RWPE1 (cell line): Measurements from ENCODE around the gene KAZALD1.

Source experiments
- CTCF ChIA-PET: fragments of 350-600 bp; sonication (Branson Sonifier 250); formaldehyde crosslinking; extraction: SDS; loops from one replicate; lab custom pipeline; 2021; lab: Yijun Ruan, JAX
- POLR2A ChIA-PET: fragments of 400-600 bp; formaldehyde crosslinking; extraction: SDS; loops from one replicate; lab custom pipeline; 2020; ENCODE audit warnings: antibody characterized with exemption; ENCODE audit not compliant: low non-redundant PET; lab: Yijun Ruan, JAX
- DNase-seq: peaks from one replicate; pipeline ENCODE4 v3.0.0; 2012; ENCODE audit warnings: low spot score
- H3K27ac ChIP-seq: fragments of 450-650 bp; 2 replicates; pipeline ENCODE4 v1.5.1; 2017
- TF ChIP-seq, protein P1 (sequence below): fragments of 450-650 bp; conservative IDR thresholded peaks from 2 replicates; pipeline ENCODE4 v1.5.1; 2017; ENCODE audit warnings: low read depth, mild to moderate bottlenecking

KAZALD1 gene

GRCh38 chr10:101101372-101101881 is 39.6 kb downstream of the KAZALD1 start:
- no peak for DNase-seq
- CTCF ChIA-PET, result interaction anchor here (1.5 to 13.2 kb wide), 2 partner anchors 39 to 51 kb away, joined by 5 to 272 read pairs; no protein-coding TSS in a partner anchor
- no peak overlapping the region for H3K27ac ChIP-seq
- TF ChIP-seq, protein P1, sequence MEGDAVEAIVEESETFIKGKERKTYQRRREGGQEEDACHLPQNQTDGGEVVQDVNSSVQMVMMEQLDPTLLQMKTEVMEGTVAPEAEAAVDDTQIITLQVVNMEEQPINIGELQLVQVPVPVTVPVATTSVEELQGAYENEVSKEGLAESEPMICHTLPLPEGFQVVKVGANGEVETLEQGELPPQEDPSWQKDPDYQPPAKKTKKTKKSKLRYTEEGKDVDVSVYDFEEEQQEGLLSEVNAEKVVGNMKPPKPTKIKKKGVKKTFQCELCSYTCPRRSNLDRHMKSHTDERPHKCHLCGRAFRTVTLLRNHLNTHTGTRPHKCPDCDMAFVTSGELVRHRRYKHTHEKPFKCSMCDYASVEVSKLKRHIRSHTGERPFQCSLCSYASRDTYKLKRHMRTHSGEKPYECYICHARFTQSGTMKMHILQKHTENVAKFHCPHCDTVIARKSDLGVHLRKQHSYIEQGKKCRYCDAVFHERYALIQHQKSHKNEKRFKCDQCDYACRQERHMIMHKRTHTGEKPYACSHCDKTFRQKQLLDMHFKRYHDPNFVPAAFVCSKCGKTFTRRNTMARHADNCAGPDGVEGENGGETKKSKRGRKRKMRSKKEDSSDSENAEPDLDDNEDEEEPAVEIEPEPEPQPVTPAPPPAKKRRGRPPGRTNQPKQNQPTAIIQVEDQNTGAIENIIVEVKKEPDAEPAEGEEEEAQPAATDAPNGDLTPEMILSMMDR, result no peak
- POLR2A ChIA-PET, result no interaction called here

- CTCF ChIA-PET, result interaction anchor here (0.8 to 13.2 kb wide), 2 partner anchors 9 to 37 kb away, joined by 4 to 272 read pairs; no protein-coding TSS in a partner anchor
- TF ChIP-seq, protein P1, result no peak
- no peak for DNase-seq
- no peak overlapping the region for H3K27ac ChIP-seq
- POLR2A ChIA-PET, result interaction anchor here (0.7 kb wide), 1 partner anchor 61 kb away, joined by 3 read pairs; no protein-coding TSS in a partner anchor
These were observed 41.6 kb downstream of the KAZALD1 start for GRCh38 chr10:101103430-101103829.

DNA sequence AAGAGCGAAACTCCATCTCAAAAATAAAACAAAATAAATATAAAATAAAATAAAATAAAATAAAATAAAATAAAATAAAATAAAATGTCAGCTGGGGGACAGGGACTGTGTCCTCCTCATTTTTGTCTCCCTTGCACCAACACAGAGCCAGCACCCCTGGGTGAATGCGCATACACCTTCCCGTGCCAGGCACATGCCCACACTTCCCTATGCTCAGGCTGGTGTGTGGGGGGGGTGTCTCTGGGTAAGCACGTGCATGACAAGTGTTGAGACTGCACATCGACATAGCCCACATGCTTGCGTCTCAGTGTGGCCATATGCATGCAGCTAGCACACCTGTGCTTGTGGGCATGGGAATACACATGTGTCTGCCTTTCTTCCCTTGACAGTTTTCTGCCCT is 44.6 kb downstream of the KAZALD1 start:
- no peak for DNase-seq
- TF ChIP-seq, protein P1, result no peak
- ChIA-PET CTCF (interaction anchor here (1.7 kb wide), 1 partner anchor 36 kb away, joined by 8 read pairs; no protein-coding TSS in a partner anchor), POLR2A (no interaction called here)
- no peak overlapping the region for H3K27ac ChIP-seq

DNA sequence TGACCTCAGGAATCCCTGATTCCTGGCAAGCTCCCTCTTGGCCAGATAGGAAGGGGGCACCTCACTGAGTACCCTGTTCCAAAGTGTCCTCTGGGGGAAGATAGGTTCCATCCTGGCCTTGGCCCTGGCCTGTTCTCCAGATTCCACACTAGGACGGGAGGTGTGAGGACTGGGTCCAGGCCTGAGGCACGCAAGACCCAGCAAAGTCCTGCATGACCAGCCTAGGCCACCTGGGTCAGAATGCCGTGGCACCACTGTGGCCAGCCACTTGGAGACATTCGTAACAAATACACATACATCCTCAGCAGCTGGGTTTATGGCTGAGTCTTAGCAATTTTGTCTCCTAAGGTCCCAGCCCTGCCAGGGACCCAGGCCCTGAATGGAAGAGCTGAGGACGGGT is 46.0 kb downstream of the KAZALD1 start:
- H3K27ac ChIP-seq, result no peak overlapping the region
- no peak for DNase-seq
- TF ChIP-seq, protein P1, result no peak
- ChIA-PET POLR2A (no interaction called here), CTCF (interaction anchor here (0.7 to 1.7 kb wide), 5 partner anchors 10 to 126 kb away, joined by 3 to 8 read pairs (median 5); no protein-coding TSS in a partner anchor)

GRCh38 chr10:101110856-101111523 is 49.2 kb downstream of the KAZALD1 start:
- ChIA-PET POLR2A (interaction anchor here (1.2 kb wide), 1 partner anchor 7 kb away, joined by 12 read pairs; no protein-coding TSS in a partner anchor), CTCF (interaction anchor here (0.6 to 1.5 kb wide), 2 partner anchors 31 to 526 kb away, joined by 3 to 10 read pairs; no protein-coding TSS in a partner anchor)
- no peak overlapping the region for H3K27ac ChIP-seq
- DNase-seq, result peak; percentile 45
- TF ChIP-seq, protein P1, result no peak

DNA sequence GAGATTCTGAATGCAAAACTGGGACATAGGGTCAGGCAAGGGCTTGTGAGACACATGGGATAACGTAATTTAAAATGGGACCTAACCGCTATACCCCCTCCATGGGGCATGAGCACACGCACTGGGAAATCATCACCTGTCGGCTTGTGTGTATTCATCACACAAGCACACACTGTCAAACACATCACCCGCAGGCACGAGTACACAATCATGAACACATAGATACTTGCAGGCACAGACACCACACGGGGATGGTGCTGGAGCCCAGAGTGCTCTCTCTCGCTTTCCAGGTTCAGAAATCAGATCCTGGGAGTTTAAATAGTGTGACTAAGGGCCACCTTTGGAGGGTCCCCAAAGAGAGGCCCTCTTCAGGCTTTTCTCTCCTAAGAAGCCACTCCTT is 49.8 kb downstream of the KAZALD1 start:
- TF ChIP-seq, protein P1, result no peak
- ChIA-PET CTCF (no interaction called here), POLR2A (no interaction called here)
- no peak for DNase-seq
- H3K27ac ChIP-seq, result no peak overlapping the region
